ENCODE data around the gene FEZF1. TPM values are rescaled to one million over a fixed set of nuclear protein-coding genes. Genes with fewer than 3 reads are reported as not detected.
A peak's percentile ranks its signal among the peaks of the same experiment; 100 is the strongest.
"Not testable (repeated sequence)": the region's sequence is repeated elsewhere in the genome, so short reads cannot be mapped to it uniquely, and the experiment has no call there.

FEZF1 gene
- total RNA-seq, 2 donors from 2014 or later: not detected

DNA sequence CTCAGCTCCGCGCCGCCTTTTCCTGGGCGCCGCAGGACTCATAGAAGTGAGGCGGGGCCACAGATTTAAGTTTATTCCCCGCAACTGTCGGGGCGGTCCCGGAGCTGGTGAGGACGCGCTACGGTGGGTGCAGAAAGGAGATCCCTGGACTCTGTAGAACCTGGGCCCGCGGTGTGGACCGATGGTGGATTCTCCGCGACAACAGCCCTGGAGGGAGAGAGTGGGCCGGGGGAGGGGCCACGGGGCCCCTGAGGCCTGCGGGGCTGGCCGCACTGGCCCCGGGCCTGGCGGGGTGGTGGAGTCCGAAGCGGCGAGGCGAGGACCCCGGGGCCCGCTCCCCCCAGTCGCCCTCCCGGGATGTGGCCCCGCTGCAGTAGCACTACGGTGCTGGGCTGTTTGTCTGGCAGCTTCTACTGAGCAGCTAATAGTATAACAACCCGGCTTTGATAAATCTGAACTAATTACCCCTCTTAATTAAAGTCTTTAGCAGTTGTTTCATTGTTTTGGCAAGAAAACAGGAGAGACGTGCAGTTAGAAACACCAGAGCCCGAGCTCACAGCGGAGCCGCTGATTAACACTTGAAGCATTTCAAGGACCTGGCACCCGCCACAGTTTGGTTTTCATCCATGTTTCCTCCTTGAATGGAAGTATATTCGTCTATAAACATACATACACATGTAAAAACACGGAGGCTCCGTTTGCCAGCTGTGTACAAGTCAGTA lies 4.2 kb downstream of the FEZF1 start:
- DNase-seq (ENCODE audit: low spot score in 2 of 2) (no peak), ATAC-seq (no peak)
- H3K9me3 Mint-ChIP-seq: peaks cover 5 to 11% of the 10 kb centered on the region in 2 donors
- no peak overlapping the region for H3K27ac Mint-ChIP-seq
- H3K36me3 Mint-ChIP-seq: peaks cover 11 to 34% of the 10 kb centered on the region in 2 donors

- Mint-ChIP-seq H3K27ac (no peak overlapping the region), H3K36me3 (peaks cover 7 to 36% of the 10 kb centered on the region in 2 donors), H3K9me3 (peaks cover 7 to 15% of the 10 kb centered on the region in 2 donors)
- ATAC-seq: no peak
- no peak for DNase-seq (ENCODE audit: low spot score in 2 of 2)
Observed at GRCh38 chr7:122299624-122300210, 4.8 kb downstream of the FEZF1 start.

DNA sequence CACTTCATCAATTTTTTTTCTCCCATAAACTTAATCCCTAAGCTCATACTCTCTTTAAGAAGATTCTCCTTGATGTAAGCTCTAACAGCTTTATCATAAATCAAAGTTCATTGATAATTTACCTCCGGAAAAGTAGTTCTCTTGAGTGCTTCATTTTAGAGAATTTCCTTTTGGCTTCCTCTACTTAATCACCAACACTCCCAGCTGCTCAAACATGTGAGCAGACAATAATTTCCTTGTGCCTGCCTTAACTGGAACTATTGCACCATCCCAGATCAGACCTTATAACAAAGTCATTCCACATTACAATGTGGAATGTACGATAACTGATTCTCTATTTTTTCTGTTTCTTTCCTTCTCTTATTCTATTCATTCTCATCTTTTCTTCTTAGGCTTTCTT lies 5.9 kb downstream of the FEZF1 start:
- ATAC-seq (no peak), DNase-seq (ENCODE audit: low spot score in 2 of 2) (no peak)
- H3K36me3 Mint-ChIP-seq: peaks cover 7 to 36% of the 10 kb centered on the region in 2 donors
- no peak overlapping the region for H3K27ac Mint-ChIP-seq
- H3K9me3 Mint-ChIP-seq: peaks cover 7 to 15% of the 10 kb centered on the region in 2 donors

DNA sequence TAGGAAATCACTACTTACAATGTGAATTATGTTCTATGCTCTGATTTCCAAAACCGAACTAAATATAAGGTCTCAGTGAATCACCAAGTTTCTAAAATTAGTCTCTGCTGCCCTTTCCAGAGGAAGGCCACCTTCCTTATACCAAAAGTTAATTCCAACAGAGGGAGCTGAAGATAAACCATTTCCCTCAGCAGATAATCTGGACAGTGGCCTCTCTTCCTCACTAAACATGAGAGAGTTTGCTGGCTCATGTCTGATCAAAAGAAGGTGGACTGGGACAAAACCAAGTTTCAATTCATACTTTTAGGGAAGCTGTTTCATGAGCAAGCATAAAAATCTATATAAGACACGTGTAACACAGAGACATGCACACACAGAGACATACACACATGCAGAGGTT lies 6.4 kb downstream of the FEZF1 start:
- ATAC-seq: no peak
- H3K36me3 Mint-ChIP-seq: peaks cover 6 to 34% of the 10 kb centered on the region in 2 donors
- peaks cover 7 to 13% of the 10 kb centered on the region in 2 donors for H3K9me3 Mint-ChIP-seq
- DNase-seq (ENCODE audit: low spot score in 2 of 2): no peak
- no peak overlapping the region for H3K27ac Mint-ChIP-seq

- Mint-ChIP-seq H3K36me3 (peaks cover 0 to 17% of the 10 kb centered on the region in 2 donors), H3K9me3 (peaks cover 13 to 26% of the 10 kb centered on the region in 2 donors), H3K27ac (no peak overlapping the region)
- ATAC-seq (no peak), DNase-seq (ENCODE audit: low spot score in 2 of 2) (no peak)
Observed at GRCh38 chr7:122291189-122291588, 13.4 kb downstream of the FEZF1 start.

DNA sequence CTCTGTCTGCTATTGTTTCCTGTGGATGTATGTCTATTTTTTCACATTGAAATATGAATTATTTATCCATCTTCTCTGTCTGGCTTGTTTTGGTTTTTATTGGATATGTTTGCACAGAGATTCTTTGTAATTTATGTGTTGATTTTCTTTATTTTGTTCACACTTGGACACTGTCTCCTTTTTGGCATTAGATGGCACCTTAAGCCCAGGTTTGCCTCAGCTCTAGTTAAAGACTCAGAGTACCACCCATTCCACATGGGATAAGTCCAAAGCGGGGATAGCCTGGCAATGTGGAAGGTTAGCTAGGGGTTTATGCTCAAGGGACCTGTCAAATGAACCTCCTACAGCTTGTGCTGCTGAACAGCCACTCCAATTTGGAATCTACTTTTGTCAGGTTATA lies 14.1 kb downstream of the FEZF1 start:
- DNase-seq (ENCODE audit: low spot score in 2 of 2) (no peak), ATAC-seq (no peak)
- Mint-ChIP-seq H3K27ac (no peak overlapping the region), H3K9me3 (peaks cover 13 to 25% of the 10 kb centered on the region in 2 donors), H3K36me3 (peaks cover 0 to 16% of the 10 kb centered on the region in 2 donors)

GRCh38 chr7:122289426-122289825 lies 15.1 kb downstream of the FEZF1 start:
- no peak overlapping the region for H3K27ac Mint-ChIP-seq
- DNase-seq (ENCODE audit: low spot score in 2 of 2) (no peak), ATAC-seq (no peak)
- peaks cover 0 to 12% of the 10 kb centered on the region in 2 donors for H3K36me3 Mint-ChIP-seq
- peaks cover 9 to 23% of the 10 kb centered on the region in 2 donors for H3K9me3 Mint-ChIP-seq

- H3K27ac Mint-ChIP-seq; H3K36me3 Mint-ChIP-seq; ATAC-seq; DNase-seq (ENCODE audit: low spot score in 2 of 2): not testable (repeated sequence)
- H3K9me3 Mint-ChIP-seq: peaks cover 0 to 11% of the 10 kb centered on the region in 2 donors
Observed at GRCh38 chr7:122284608-122285007, 19.9 kb downstream of the FEZF1 start.

DNA sequence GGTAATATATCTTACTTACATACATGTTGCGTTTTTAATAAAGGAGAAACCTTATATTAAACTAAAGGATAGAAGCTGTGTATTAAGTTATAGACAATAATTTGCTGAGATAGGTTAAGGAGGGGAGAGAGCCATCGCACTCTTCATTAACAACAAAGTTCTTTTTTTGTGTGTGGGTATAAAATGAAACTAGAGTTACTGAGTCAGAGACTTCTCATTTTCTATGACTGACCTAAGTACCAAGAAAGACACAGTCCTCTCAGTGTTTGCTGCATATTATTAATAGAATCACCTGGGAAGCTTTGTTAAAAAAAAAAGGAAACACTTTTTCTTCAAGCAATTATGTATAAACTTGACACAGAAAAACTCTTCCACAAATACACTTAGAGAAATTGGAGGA lies 31.4 kb downstream of the FEZF1 start:
- ATAC-seq (no peak), DNase-seq (ENCODE audit: low spot score in 2 of 2) (no peak)
- no peaks in the 10 kb centered on the region for H3K36me3 Mint-ChIP-seq
- peaks cover 12 to 13% of the 10 kb centered on the region in 2 donors for H3K9me3 Mint-ChIP-seq
- H3K27ac Mint-ChIP-seq: peak overlapping the region in 1 of 2 donors; percentile 10

GRCh38 chr7:122269241-122269640 lies 35.3 kb downstream of the FEZF1 start:
- no peaks in the 10 kb centered on the region for H3K36me3 Mint-ChIP-seq
- peaks cover 0 to 8% of the 10 kb centered on the region in 2 donors for H3K9me3 Mint-ChIP-seq
- H3K27ac Mint-ChIP-seq: no peak overlapping the region
- no peak for DNase-seq (ENCODE audit: low spot score in 2 of 2)
- ATAC-seq: no peak

DNA sequence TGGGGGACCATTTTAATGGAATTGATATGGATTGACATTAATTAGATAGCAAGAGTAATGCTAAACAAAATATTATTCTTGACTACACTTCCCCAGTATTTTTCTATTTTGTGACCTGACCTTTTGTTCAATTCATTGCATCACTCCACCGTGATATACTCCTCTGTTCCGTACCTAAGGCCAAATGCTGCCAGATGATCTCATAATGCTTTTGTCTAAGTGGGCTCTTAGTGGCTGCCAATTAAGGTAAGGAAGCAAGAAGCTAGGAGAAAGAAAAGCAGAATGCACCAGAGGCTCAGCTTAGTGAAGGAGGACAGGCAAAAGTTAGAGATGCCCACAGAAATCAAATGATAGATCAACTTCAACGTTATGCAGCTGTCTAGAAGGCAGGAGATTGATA lies 36.4 kb downstream of the FEZF1 start:
- Mint-ChIP-seq H3K36me3 (no peaks in the 10 kb centered on the region), H3K27ac (no peak overlapping the region), H3K9me3 (peaks cover 0 to 11% of the 10 kb centered on the region in 2 donors)
- DNase-seq (ENCODE audit: low spot score in 2 of 2): no peak
- no peak for ATAC-seq

DNA sequence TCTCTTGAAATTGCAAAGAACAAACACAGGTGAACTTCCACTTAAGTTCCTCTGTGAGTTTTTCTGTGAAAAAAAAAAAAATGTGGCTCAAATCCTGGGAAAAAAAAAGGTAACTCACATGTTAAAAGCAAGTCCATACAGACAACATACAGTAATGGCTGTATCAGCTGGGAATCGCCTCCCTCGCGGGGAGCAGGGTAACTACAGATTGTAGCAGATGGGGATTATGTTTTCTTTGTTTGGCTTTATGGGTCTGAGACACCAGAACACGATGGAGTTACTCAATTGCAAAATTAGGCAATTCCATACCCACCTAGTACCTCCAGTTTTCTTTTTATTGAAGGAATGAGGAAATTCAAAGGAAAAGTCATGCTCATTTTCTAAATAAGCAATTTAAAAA lies 42.3 kb downstream of the FEZF1 start:
- Mint-ChIP-seq H3K9me3 (peaks cover 4 to 7% of the 10 kb centered on the region in 2 donors), H3K27ac (no peak overlapping the region), H3K36me3 (no peaks in the 10 kb centered on the region)
- ATAC-seq (no peak), DNase-seq (ENCODE audit: low spot score in 2 of 2) (no peak)

DNA sequence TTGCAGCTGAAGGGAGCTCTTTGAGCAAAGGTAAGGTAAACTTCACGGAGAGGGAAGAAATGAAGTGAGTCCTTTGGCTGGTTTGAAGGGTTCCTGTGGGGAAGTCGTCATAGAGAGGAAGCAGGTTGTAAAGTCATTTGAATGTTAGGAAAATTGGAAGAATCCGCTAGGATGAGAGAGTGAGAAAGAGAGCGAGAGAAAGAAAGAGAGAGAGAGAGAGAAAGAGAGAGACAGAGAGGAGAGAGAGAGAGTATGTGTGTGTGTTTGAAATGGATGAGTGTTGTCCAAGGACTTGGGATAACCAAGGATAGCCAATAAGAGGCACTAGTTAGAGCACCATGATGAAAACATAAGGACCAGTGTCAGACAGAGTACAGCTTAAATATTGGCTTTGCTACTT lies 43.1 kb downstream of the FEZF1 start:
- Mint-ChIP-seq H3K9me3 (peaks cover 4% of the 10 kb centered on the region in 2 donors), H3K36me3 (no peaks in the 10 kb centered on the region), H3K27ac (no peak overlapping the region)
- ATAC-seq (no peak), DNase-seq (ENCODE audit: low spot score in 2 of 2) (no peak)

- Mint-ChIP-seq H3K36me3 (no peaks in the 10 kb centered on the region), H3K27ac (no peak overlapping the region), H3K9me3 (peaks cover 3 to 4% of the 10 kb centered on the region in 2 donors)
- DNase-seq (ENCODE audit: low spot score in 2 of 2): no peak
- no peak for ATAC-seq
Observed at GRCh38 chr7:122261016-122261415, 43.5 kb downstream of the FEZF1 start.

- Mint-ChIP-seq H3K27ac (no peak overlapping the region), H3K36me3 (no peaks in the 10 kb centered on the region), H3K9me3 (peaks cover 3 to 4% of the 10 kb centered on the region in 2 donors)
- DNase-seq (ENCODE audit: low spot score in 2 of 2) (no peak), ATAC-seq (no peak)
Observed at GRCh38 chr7:122260336-122260735, 44.2 kb downstream of the FEZF1 start.

GRCh38 chr7:122258971-122259370 lies 45.6 kb downstream of the FEZF1 start:
- H3K27ac Mint-ChIP-seq: no peak overlapping the region
- DNase-seq (ENCODE audit: low spot score in 2 of 2) (no peak), ATAC-seq (no peak)
- no peaks in the 10 kb centered on the region for H3K36me3 Mint-ChIP-seq
- peaks cover under 1 to 4% of the 10 kb centered on the region in 2 donors for H3K9me3 Mint-ChIP-seq

- H3K36me3 Mint-ChIP-seq: no peaks in the 10 kb centered on the region
- peaks cover 0 to 4% of the 10 kb centered on the region in 2 donors for H3K9me3 Mint-ChIP-seq
- DNase-seq (ENCODE audit: low spot score in 2 of 2): no peak
- no peak overlapping the region for H3K27ac Mint-ChIP-seq
- no peak for ATAC-seq
Observed at GRCh38 chr7:122257056-122257455, 47.5 kb downstream of the FEZF1 start.

DNA sequence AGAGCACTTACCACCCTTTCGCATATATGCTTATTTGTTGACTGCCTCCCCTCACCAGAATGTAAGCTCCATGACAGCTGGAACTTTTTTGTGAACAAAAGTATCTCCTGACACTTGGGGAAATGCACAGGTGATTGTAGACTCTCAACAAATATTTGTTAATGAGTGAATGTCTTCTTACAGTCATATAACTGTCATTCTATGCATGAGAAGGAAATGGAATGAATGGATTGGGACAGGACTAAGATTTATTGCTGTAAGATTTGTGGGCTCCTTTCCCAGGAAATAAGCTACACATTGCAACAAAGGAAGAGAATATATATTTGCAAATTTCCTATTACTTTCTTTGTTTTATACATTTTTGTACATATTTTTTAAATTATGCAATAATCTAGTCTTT lies 48.5 kb downstream of the FEZF1 start:
- no peak for ATAC-seq

More for the DNA sequence above, 48.5 kb downstream of the FEZF1 start:
- no peak for DNase-seq (ENCODE audit: low spot score in 2 of 2)
- Mint-ChIP-seq H3K36me3 (no peaks in the 10 kb centered on the region), H3K9me3 (peaks cover 0 to 4% of the 10 kb centered on the region in 2 donors), H3K27ac (no peak overlapping the region)
